ENCODE measurements around the gene SNX3. TPM values are rescaled to one million over a fixed set of nuclear protein-coding genes. Genes with fewer than 3 reads are reported as not detected.

Gene SNX3
- total RNA-seq, 6 experiments from 2014 or later, result 148 to 195 (median 189) TPM

DNA sequence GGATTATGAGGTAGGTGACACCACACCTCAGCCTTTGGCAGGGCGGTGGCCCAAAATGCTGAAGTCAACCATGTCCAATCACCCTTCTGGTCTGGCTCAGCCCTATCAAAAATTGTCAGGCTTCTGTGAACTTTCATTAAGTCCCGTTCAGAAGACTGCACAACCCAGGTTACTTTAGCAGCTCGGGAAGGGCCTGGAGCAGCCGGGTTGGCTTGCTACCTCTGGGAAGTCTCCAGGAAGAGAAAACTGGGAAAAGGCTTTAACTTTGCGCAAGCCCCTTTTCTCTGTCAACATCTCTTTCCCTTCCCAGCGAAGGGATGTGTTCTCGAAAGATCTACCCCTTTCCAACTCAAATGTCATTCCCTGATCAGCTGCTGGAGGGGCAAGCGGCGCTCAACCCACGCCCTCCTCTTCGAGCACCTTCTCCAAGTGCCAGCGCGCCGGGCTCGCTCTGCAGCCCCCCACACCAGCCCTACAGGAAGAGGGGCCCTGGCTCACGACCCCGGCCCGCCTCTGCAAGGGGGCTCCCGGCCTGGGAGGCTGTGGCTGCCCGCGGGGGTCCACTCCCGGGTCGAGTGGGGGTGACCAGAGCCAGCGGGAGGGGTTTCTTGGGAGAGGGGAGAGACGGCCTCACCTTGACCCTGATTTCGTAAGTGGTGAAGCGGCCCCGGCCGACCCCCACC is 573 bp downstream of the SNX3 start:
- TF ChIP-seq, protein P1, sequence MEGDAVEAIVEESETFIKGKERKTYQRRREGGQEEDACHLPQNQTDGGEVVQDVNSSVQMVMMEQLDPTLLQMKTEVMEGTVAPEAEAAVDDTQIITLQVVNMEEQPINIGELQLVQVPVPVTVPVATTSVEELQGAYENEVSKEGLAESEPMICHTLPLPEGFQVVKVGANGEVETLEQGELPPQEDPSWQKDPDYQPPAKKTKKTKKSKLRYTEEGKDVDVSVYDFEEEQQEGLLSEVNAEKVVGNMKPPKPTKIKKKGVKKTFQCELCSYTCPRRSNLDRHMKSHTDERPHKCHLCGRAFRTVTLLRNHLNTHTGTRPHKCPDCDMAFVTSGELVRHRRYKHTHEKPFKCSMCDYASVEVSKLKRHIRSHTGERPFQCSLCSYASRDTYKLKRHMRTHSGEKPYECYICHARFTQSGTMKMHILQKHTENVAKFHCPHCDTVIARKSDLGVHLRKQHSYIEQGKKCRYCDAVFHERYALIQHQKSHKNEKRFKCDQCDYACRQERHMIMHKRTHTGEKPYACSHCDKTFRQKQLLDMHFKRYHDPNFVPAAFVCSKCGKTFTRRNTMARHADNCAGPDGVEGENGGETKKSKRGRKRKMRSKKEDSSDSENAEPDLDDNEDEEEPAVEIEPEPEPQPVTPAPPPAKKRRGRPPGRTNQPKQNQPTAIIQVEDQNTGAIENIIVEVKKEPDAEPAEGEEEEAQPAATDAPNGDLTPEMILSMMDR (IDR thresholded peaks at IDR 0.05), result no peak

DNA sequence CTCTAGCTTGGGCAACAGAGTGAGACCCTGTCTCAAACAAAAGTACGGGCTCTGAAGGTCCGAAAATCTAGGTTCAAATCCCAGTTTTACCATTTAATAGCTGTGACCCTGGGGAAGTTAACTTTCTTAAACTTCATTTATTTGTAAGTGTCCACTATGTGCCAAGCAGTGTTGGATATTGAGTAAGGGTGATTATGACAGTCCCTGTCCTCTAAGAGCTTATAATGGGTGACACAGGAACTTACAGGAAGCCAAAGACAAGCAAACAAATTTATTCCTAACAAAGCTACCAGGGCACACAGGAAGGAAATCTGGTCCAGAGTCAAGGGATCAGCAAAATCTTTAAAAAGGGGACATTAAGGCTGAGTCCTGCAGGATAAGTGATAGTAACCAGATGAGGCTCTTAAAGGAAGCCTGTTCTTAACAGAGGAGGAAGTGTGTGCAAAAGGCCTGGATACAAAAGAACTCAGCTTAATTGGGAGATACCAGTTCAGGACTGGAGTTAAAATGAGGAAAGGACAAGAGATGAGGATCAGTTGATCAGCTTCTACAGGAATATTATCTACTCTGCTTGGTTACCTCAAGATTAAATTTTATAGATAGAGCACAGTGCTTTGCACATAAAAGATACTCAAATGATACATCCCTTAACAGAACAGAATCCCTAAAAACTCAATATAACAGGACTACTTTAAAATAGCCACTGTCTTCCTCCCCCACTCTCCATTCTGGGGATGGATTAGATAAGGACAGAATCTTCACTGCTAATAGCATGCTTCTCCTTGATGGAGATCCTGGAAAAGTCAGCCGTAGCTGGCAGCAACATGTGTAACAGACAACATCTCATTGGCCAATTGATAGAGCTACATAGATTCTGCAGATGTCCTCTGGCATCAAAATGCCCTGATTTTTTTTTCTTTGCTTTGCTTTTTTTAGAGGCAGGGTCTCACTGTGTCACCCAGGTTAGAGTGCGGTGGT is 6.1 kb downstream of the SNX3 start:
- DNase-seq, result no peak
- Mint-ChIP-seq H3K36me3 (ENCODE audit: low read depth) (no peaks in the 10 kb centered on the region; the same call in 1 of the 2 replicates), H3K4me1 (ENCODE audit: low read depth) (peaks cover 38% of the 10 kb centered on the region), H3K27ac (no peak overlapping the region), H3K4me3 (no peak overlapping the region), H3K27me3 (ENCODE audit: insufficient read depth) (no peaks in the 10 kb centered on the region), H3K9me3 (no peaks in the 10 kb centered on the region)
- TF ChIP-seq, protein P1 (IDR thresholded peaks at IDR 0.05), result no peak

More for the DNA sequence above, 573 bp downstream of the SNX3 start:
- Mint-ChIP-seq H3K36me3 (ENCODE audit: low read depth) (no peaks in the 10 kb centered on the region), H3K4me3 (peak overlapping the region; percentile 91), H3K9me3 (no peaks in the 10 kb centered on the region), H3K27ac (peak overlapping the region; percentile 94), H3K4me1 (ENCODE audit: low read depth) (peaks cover 14% of the 10 kb centered on the region), H3K27me3 (ENCODE audit: insufficient read depth) (no peaks in the 10 kb centered on the region)
- peak; percentile 22 for DNase-seq

DNA sequence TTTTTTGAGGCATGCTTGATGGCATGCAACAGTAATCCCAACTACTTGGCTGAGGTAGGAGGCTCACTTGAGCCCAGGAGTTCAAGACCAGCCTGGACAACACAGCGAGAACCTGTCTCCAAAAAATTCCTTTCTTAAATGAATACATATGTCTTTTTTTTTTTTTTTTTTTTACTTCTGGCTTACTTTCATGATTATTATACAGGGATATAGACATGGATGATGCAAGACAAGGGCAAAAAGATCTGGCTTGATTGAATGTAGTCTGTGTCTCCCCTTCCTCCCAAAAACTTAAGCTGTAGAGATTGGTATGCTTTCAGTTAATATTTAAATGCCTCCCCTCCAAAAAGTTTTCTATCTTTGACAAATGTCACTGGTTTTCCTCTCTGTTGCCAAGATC is 7.6 kb downstream of the SNX3 start:
- TF ChIP-seq, protein P1 (IDR thresholded peaks at IDR 0.05), result no peak
- DNase-seq, result no peak
- no peaks in the 10 kb centered on the region for H3K27me3 Mint-ChIP-seq (ENCODE audit: insufficient read depth)
- no peaks in the 10 kb centered on the region for H3K9me3 Mint-ChIP-seq
- H3K36me3 Mint-ChIP-seq (ENCODE audit: low read depth), result no peaks in the 10 kb centered on the region; the same call in 1 of the 2 replicates
- no peak overlapping the region for H3K4me3 Mint-ChIP-seq
- H3K4me1 Mint-ChIP-seq (ENCODE audit: low read depth), result peaks cover 38% of the 10 kb centered on the region
- no peak overlapping the region for H3K27ac Mint-ChIP-seq

DNA sequence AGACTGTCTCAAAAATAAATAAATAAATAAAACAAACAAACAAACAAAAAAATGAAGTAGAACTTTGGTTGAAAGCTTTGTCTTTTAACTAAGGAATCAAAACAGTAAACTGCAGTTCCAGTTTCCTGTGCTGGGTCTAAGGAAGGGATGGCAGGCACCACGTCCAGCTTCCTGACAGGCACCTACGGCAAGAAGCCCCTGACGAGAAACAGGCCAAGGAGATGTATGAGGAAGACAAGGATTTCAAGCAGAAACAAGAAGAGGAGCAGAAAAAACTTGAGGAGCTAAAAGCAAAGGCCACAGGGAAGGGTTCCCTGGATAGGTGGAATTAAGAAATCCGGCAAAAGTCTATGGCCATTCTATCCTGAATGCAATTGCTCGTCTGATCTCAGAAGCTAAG is 8.8 kb downstream of the SNX3 start:
- Mint-ChIP-seq H3K27me3 (ENCODE audit: insufficient read depth) (no peaks in the 10 kb centered on the region), H3K36me3 (ENCODE audit: low read depth) (no peaks in the 10 kb centered on the region; the same call in 1 of the 2 replicates), H3K4me1 (ENCODE audit: low read depth) (peaks cover 39% of the 10 kb centered on the region), H3K4me3 (no peak overlapping the region), H3K27ac (no peak overlapping the region), H3K9me3 (no peaks in the 10 kb centered on the region)
- DNase-seq, result no peak
- TF ChIP-seq, protein P1 (IDR thresholded peaks at IDR 0.05), result no peak

DNA sequence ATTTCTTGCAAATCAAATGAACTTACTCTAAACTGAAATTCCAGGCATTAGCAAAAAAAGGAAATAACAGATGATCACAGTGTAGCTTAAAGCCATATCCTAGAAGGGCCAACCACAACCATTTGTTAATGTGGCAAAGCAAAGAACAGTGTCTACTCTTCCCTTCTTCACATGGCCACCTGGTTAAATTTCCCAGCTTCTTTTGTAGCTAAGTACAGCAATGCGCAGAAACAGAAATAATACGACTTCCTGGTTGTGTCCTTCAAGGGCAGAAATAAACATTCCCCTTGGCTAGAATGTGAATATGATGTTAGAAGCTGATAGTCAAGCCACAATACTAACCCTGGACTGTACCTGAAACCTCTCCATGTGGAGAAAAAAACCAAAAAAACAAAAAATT is 9.6 kb downstream of the SNX3 start:
- TF ChIP-seq, protein P1 (IDR thresholded peaks at IDR 0.05), result no peak
- Mint-ChIP-seq H3K36me3 (ENCODE audit: low read depth) (no peaks in the 10 kb centered on the region; the same call in 1 of the 2 replicates), H3K4me3 (no peak overlapping the region), H3K27me3 (ENCODE audit: insufficient read depth) (no peaks in the 10 kb centered on the region), H3K27ac (no peak overlapping the region), H3K4me1 (ENCODE audit: low read depth) (peaks cover 33% of the 10 kb centered on the region), H3K9me3 (no peaks in the 10 kb centered on the region)
- DNase-seq, result no peak
